Liver (tissue), 9 donors: ENCODE data around the gene KLHL30. TPM values are rescaled to one million over a fixed set of nuclear protein-coding genes. Genes with fewer than 3 reads are reported as not detected.

Experiments
- DNase-seq: peaks from one replicate; pipeline ENCODE4 v3.0.0-alpha.2; 2017; ENCODE audit warnings: low spot score
- H3K27ac ChIP-seq, 2 donors: one replicate each; pipeline ENCODE4 v1.7.0; 2013; ENCODE audit warnings: inconsistent platforms in 2 of 2, low read length in 2 of 2, control low read depth in 1 of 2, low read depth in 1 of 2, mild to moderate bottlenecking in 1 of 2
- H3K27me3 ChIP-seq, 4 donors: one replicate each; pipeline versions ENCODE4 v1.6.1 to v1.7.0; 2013; ENCODE audit warnings: low read length in 3 of 4, inconsistent platforms in 1 of 4, mild to moderate bottlenecking in 1 of 4, moderate library complexity in 1 of 4; ENCODE audit not compliant: control insufficient read depth in 4 of 4, insufficient read depth in 4 of 4
- H3K36me3 ChIP-seq, 4 donors: one replicate each; pipeline versions ENCODE4 v1.6.1 to v1.7.0; 2013; ENCODE audit warnings: low read length in 3 of 4, mild to moderate bottlenecking in 3 of 4, low read depth in 1 of 4, moderate library complexity in 1 of 4; ENCODE audit not compliant: control insufficient read depth in 4 of 4, insufficient read depth in 3 of 4
- H3K4me1 ChIP-seq, 4 donors: one replicate each; pipeline versions ENCODE4 v1.6.1 to v1.7.0; 2013; ENCODE audit warnings: low read length in 3 of 4, mild to moderate bottlenecking in 3 of 4, moderate library complexity in 1 of 4; ENCODE audit not compliant: control insufficient read depth in 4 of 4, insufficient read depth in 4 of 4
- H3K4me3 ChIP-seq, 3 donors: one replicate each; pipeline versions ENCODE4 v1.6.1 to v1.7.0; 2013; ENCODE audit warnings: low read length in 3 of 3, control low read depth in 1 of 3, low read depth in 1 of 3, mild to moderate bottlenecking in 1 of 3
- H3K9ac ChIP-seq, 2 donors: one replicate each; pipeline ENCODE4 v1.7.0; 2013; ENCODE audit warnings: low read length in 2 of 2, mild to moderate bottlenecking in 2 of 2, moderate library complexity in 2 of 2, control low read depth in 1 of 2, low read depth in 1 of 2
- H3K9me3 ChIP-seq, 4 donors: one replicate each; pipeline versions ENCODE4 v1.6.1 to v1.7.0; 2013; ENCODE audit warnings: low read length in 3 of 4; ENCODE audit not compliant: control insufficient read depth in 4 of 4
- ATF3 ChIP-seq: IDR thresholded peaks from 2 replicates; pipeline ENCODE4 v1.6.1; 2016; ENCODE audit warnings: antibody characterized with exemption
- EGR1 ChIP-seq, 2 donors: IDR thresholded peaks; 2 replicates each; pipeline ENCODE4 v1.6.1; 2016 to 2018; ENCODE audit warnings: antibody characterized with exemption in 2 of 2, low read depth in 2 of 2
- FOXA1 ChIP-seq: IDR thresholded peaks from 2 replicates; pipeline ENCODE4 v1.6.1; 2016; ENCODE audit warnings: antibody characterized with exemption
- FOXA2 ChIP-seq: IDR thresholded peaks from 2 replicates; pipeline ENCODE4 v1.6.1; 2016; ENCODE audit warnings: antibody characterized with exemption
- GABPA ChIP-seq, 2 donors: IDR thresholded peaks in 1 of 2; conservative IDR thresholded peaks in 1 of 2; 2 replicates each; pipeline ENCODE4 v1.6.1; 2016; ENCODE audit warnings: antibody characterized with exemption in 2 of 2, mild to moderate bottlenecking in 1 of 2, moderate library complexity in 1 of 2
- HNF4A ChIP-seq, 2 donors: conservative IDR thresholded peaks; 2 replicates each; pipeline ENCODE4 v1.6.1; 2016; ENCODE audit warnings: antibody characterized with exemption in 2 of 2, mild to moderate bottlenecking in 2 of 2
- HNF4G ChIP-seq: IDR thresholded peaks from 2 replicates; pipeline ENCODE4 v1.6.1; 2016; ENCODE audit warnings: antibody characterized with exemption
- JUND ChIP-seq, 2 donors: IDR thresholded peaks; 2 replicates each; pipeline ENCODE4 v1.6.1; 2016; ENCODE audit warnings: antibody characterized with exemption in 2 of 2
- MAX ChIP-seq: IDR thresholded peaks from 2 replicates; pipeline ENCODE4 v1.6.1; 2016; ENCODE audit warnings: antibody characterized with exemption
- NR2F2 ChIP-seq: IDR thresholded peaks from 2 replicates; pipeline ENCODE4 v1.6.1; 2016; ENCODE audit warnings: antibody characterized with exemption
- RAD21 ChIP-seq, 2 donors: IDR thresholded peaks; 2 replicates each; pipeline ENCODE4 v1.6.1; 2016; ENCODE audit warnings: antibody characterized with exemption in 2 of 2, mild to moderate bottlenecking in 2 of 2
- REST ChIP-seq: IDR thresholded peaks from 2 replicates; pipeline ENCODE4 v1.6.1; 2016; ENCODE audit warnings: antibody characterized with exemption, mild to moderate bottlenecking
- RXRA ChIP-seq, 2 donors: IDR thresholded peaks; 2 replicates each; pipeline ENCODE4 v1.6.1; 2017 to 2018; ENCODE audit warnings: antibody characterized with exemption in 2 of 2, mild to moderate bottlenecking in 1 of 2
- SP1 ChIP-seq: IDR thresholded peaks from 2 replicates; pipeline ENCODE4 v1.6.1; 2018; ENCODE audit warnings: antibody characterized with exemption, mild to moderate bottlenecking
- TAF1 ChIP-seq: conservative IDR thresholded peaks from 2 replicates; pipeline ENCODE4 v1.6.1; 2016; ENCODE audit warnings: antibody characterized with exemption, mild to moderate bottlenecking
- YY1 ChIP-seq: IDR thresholded peaks from 2 replicates; pipeline ENCODE4 v1.6.1; 2016; ENCODE audit warnings: antibody characterized with exemption, mild to moderate bottlenecking
- ZBTB33 ChIP-seq: IDR thresholded peaks from 2 replicates; pipeline ENCODE4 v1.6.1; 2016; ENCODE audit warnings: antibody characterized with exemption
- WGBS: extraction: QIAGEN DNeasy Blood & Tissue Kit; methylation state at CpG from one replicate; pipeline ENCODE4 v1.1.7; 2013; 5-methylcytosine and 5-hydroxymethylcytosine counted together
- polyA plus RNA-seq, 2 donors: library from polyadenylated mRNA; stranded (reverse) in 1 of 2; unstranded in 1 of 2; fragments of 200-250 nt in 1 of 2; fragments of >200 nt in 1 of 2; fragmentation: Nextera tagmentation in 1 of 2; extraction: Ambion mirVana in 1 of 2; gene quantifications; one replicate each; pipeline versions ENCODE4 v1.2.1 to v1.2.3, GENCODE V29; 2013 to 2015
- total RNA-seq, 2 donors: library from RNA; depleted of rRNA; stranded (reverse); fragments of >200 nt; gene quantifications; one replicate each; pipeline ENCODE4 v1.2.3, GENCODE V29; 2014
- donor health status: healthy.
- donor health status: healthy.
- donor health status: healthy.
- donor health status: healthy.
- donor health status: healthy.

Gene KLHL30
- total and polyA plus RNA-seq, 4 donors, result 0.05 to 0.08 TPM; not detected in 2

DNA sequence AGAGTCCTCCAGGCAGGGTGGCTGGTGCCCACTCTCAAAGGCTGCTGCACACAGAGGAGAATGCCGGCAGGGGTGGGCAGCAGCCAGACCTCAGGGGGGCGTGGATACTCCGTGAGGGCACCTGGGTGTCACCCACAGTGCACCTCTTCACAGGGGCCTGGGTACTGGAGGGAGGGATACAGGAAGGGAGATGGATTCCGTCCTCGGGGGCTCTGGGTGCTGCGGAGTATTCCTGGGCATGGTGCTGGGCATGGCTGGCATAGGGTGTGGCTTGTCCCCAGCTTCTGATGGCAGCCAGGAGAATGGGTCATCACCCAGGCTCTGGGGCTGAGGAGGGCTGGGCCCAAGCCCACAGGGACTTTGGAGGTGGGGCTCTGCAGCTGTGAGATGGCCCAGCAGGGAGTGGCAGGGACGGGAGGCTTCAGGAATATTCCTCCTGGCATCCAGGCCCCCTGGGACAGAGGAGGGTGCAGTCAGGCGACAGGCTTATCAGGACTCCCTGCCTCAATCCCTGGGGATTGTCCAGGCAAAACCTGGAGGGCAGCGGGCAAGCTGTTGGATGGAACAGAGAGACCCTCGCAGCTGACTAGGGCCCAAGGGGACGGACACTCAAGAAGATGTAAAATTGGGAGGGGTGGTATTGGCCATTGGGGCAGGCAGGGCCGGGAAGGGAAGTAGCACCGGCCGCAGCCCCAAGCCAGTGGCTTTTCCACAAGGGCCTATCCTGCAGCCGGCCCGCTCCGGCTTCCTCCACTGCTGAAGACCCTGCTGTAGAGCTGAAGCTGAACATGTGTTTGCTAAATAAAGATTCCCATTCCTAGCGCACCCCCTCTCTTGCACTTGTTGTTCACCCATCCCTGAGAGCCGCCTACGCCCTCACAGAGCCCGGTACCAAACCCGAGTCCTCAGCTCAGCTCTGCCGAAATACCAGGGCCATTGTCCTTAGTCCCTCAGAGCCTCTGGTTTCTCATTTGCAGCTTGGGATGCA is 5.7 kb upstream of the KLHL30 start (continued):
- TF ChIP-seq REST (no peak), RAD21 (IDR thresholded peaks at IDR 0.05) (no peak), YY1 (no peak), FOXA2 (no peak), SP1 (no peak)

DNA sequence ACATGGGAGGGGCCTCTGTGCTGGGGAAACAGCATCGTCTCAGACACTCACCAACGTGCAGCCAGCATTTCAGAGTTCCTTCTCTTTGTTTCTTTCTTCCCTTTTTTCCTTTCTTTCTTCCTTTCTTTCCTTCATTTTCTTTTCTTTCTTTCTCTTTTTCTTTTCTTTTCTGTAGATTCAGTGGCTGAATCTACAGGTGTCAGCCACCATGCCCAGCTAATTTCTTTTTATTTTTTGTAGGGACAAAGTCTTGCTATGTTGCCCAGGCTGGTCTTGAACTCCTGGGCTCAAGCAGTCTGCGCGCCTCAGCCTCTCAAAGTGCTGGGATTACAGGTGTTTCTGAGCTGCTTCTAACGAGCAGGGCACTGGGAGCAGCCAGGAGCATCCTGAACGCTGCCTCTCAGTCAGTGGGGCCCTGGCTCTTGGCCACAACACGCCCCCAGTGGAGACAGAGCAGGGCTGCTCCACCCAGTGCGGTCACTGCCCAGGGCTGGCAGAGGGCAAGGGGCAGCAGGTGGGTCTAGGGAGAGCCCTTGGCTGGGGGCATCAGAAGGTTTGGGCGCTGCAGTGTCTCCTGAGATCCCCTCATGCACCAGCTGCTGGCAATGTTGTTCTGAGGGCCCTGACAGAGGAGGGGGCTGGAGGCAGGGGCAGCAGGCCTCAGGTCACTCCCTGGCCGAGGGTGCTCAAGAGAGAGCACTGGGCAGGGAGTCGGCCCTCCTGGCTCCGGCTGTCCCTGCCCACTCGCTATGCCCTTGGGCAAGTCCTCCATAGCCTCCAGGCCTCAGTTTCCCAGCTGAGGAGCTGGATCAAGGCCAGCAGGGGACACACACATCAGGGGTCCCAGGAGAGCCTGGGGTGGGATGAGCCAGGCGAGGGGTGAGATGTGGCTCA is 4.7 kb upstream of the KLHL30 start:
- H3K9ac ChIP-seq, result no peak overlapping the region
- no peaks in the 10 kb centered on the region for H3K27me3 ChIP-seq
- no peaks in the 10 kb centered on the region for H3K9me3 ChIP-seq
- no peak for DNase-seq
- H3K27ac ChIP-seq, result no peak overlapping the region
- WGBS, result 87% methylated on average over 14 of the region's 14 CpGs
- H3K4me1 ChIP-seq, result peaks cover 0 to 8% (median 2%) of the 10 kb centered on the region in 4 donors
- no peaks in the 10 kb centered on the region for H3K36me3 ChIP-seq
- H3K4me3 ChIP-seq, result no peak overlapping the region
- TF ChIP-seq JUND (IDR thresholded peaks at IDR 0.05), result no peak
- TF ChIP-seq HNF4G, result no peak
- no peak for TF ChIP-seq NR2F2
- no peak for TF ChIP-seq FOXA1
- TF ChIP-seq SP1, result no peak
- no peak for TF ChIP-seq RAD21 (IDR thresholded peaks at IDR 0.05)
- no peak for TF ChIP-seq TAF1

- no peaks in the 10 kb centered on the region for H3K36me3 ChIP-seq
- peaks cover 0 to 8% (median 2%) of the 10 kb centered on the region in 4 donors for H3K4me1 ChIP-seq
- DNase-seq, result no peak
- H3K4me3 ChIP-seq, result no peak overlapping the region
- H3K9ac ChIP-seq, result no peak overlapping the region
- WGBS, result 95% methylated on average over 11 of the region's 11 CpGs
- H3K9me3 ChIP-seq, result no peaks in the 10 kb centered on the region
- no peaks in the 10 kb centered on the region for H3K27me3 ChIP-seq
- no peak overlapping the region for H3K27ac ChIP-seq
- no peak for TF ChIP-seq RXRA (IDR thresholded peaks at IDR 0.05)
- TF ChIP-seq RAD21 (IDR thresholded peaks at IDR 0.05), result no peak
- TF ChIP-seq GABPA (IDR thresholded peaks at IDR 0.05 in 1 of 2, conservative IDR thresholded peaks at IDR 0.05 in 1 of 2), result no peak
- no peak for TF ChIP-seq JUND (IDR thresholded peaks at IDR 0.05)
- TF ChIP-seq FOXA1, result no peak
- no peak for TF ChIP-seq EGR1 (IDR thresholded peaks at IDR 0.05; ENCODE audit: low read depth in 2 of 2)
- no peak for TF ChIP-seq FOXA2
- no peak for TF ChIP-seq NR2F2
- no peak for TF ChIP-seq HNF4G
- no peak for TF ChIP-seq ATF3
- TF ChIP-seq TAF1, result no peak
- no peak for TF ChIP-seq SP1
- no peak for TF ChIP-seq HNF4A (conservative IDR thresholded peaks at IDR 0.05)
- TF ChIP-seq MAX, result no peak
- TF ChIP-seq ZBTB33, result no peak
- no peak for TF ChIP-seq YY1
- no peak for TF ChIP-seq REST
Observed at GRCh38 chr2:238134393-238134785, 4.1 kb upstream of the KLHL30 start.
